ENCODE measurements around the gene MMAB.

Gene MMAB

DNA sequence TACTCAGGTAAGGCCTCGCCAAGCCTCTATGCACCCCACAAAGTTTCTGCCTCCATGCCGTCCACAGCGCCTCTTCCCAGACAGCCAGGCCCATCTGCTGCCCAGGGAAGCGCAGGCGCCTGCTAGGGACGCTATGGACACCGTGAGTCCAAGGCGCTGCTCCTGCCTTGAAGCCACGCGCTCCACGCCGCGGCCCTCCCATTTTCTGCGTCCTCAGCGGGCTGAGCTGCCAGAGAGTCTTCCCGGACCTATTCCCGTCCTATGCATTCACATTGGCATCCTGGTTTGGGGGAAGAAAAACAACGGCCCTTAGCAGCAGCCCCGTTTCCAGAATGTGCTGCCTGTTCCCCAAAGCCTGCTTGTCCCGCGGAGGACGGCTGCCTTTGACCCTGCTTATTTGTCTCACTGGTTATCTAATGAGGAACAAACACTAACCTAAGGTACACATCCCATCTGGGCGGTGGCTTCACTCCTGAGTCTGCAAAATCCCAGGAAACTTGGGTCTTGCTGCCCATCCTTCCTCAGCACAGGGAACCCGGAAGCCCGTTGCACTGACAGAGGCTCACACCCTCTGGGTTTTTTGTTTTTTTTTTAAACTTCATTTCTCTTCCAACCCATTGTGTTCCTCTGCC is 38.0 kb downstream of the MMAB start:
- DNase-seq: no peak

DNA sequence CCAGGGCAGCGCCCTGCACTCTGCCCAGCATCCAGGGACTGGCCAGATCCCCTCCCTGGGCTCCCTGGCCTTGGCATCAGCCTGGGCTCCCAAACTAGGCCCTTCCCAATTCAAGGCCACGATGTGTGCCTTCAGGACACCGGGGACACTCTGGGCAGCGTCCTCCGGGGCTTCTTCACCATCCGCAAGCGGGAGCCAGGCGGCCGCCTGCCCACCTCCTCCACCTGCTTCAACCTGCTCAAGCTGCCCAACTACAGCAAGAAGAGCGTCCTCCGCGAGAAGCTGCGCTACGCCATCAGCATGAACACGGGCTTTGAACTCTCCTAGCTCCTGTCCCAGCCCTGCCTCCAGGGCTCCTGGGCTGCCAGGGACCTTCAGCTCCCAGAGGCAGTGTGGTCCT is 38.8 kb downstream of the MMAB start:
- DNase-seq: no peak

DNA sequence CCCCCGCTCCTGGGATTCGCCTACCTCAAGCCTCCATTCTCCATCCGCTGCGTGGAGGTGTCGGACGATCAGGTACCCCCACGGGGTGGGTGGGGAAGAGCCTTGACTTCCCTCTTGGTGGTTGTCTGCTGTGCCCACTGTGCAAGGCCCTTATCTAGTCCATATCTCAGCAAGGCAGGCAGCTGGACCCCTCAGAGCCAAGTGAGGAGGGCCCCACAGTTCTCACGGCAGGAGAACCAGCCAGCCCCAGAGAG is 39.9 kb downstream of the MMAB start:
- no peak for DNase-seq

DNA sequence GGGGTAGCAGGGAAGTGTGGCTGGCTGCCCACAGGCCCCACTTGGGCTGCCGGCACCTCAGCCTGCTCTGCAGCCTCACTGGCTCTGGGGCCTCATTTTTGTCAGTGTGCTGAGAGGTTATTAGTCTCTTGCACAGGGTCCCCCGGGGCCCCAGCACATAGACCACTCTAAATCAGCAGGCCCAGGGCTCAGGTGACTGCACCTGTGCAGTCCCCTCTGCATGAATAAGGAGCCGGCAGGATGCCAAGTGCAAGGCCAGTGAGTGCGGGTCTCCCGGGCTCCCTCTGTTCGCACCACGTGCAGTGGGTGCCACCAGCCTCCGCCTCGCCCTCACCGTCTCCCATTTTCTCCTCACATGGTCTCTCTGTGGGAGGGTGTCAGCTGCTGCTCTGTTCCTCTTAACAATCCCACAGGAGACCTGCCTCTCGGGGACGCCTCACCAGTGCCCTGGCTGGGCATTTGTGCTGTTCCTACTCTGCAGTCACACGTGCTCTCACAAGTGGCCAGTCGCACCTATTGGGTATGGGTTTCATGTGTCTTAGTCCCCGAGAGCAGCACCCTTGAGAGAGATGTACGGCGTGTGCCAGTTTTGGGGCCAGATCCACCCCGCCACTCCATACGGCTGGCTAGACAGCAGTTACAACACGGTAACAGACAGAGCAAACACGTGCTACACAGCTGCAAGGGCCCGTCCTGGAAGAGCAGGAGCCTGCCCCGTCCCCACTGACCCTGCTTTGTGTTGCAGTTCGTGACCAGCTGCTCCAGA is 40.4 kb downstream of the MMAB start:
- DNase-seq: no peak

DNA sequence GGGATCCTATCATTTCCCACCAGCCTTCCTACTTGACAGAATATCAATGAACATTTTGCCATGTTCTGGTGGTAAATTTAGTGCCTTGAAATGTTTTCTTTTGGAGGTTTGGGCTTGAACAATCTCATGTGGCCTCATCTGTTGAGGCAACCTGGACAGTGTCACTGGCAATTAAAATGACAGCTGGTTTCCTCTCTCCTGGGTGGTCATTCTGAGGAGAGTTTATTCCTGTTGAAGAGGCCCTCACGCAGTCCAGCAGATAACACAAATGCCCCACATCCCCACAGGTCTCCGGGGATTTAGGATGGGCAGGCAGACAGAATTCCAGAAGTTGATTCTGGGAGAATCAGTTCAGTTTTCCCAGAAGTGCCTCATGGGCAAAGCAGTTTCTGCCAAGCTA is 41.9 kb downstream of the MMAB start:
- no peak for DNase-seq

DNA sequence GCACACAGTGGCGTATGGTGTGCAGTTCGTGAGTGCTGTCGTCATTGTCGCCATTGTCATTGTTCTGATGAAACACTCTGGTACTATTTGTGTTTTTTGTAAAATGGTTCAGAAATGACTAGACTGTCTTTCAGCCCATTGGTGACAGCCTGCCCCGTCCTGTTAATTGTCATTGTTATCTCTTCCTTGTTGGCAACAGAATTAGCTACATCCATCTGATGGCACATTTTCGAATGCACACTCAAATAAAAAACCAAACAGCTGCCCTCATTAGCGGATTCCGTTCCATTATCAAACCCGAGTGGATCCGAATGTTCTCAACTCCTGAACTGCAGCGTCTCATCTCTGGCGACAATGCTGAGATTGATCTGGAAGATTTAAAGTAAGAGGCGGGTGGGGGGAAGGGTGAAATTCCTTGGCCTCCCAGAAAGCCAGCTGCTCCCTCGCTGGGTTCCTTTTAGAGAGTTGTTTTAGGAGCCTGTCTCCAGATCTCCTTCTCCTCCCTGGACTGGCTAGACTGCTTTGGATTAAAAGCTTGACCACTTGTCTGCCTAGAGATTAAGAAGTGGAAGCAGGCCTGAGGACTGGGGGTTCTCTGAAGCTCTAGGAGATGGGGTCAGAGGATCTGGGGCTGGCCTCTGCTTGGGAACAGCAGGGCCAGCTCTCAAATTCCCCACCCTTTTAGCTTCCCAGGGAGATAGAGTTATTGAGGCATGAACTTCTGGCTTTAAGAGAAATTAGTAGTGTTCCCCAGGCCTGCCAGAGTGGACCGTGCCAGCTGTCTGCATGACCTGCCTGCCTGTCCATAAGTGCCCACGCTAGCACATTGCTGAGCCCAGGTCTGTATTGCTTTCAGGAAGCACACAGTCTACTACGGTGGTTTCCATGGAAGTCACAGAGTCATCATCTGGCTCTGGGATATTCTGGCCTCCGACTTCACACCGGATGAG is 43.3 kb downstream of the MMAB start:
- no peak for DNase-seq

DNA sequence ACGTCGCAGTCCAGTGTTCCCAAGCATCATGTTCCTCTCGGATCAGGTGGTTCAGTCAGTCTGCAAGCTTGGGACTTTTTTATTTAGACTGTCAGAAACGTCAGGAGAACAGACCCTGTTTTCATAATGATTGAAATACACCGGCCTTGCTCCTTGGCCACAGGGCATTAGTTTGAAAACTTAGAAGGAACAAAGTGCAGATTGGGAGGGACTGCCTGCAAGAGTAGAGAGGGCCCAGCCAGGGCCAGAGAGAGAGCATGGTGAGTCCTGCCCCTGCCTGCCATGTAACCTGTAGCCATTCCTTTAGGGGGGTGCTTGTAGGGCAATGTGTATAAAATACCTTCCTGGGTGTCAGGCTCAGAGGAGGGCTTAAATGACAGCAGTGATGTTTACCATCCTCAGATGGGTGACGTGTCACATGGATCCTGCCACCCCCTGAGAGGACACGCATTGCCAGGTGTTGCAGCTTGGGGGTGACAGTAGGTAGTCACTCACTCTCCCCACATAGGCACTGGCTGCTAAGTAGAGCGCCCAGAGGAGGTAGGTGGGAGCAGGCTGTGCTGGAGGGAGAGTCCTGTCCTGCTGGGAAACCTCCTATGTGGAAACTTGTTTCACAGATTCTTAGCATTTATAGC is 45.7 kb downstream of the MMAB start:
- DNase-seq: no peak

DNA sequence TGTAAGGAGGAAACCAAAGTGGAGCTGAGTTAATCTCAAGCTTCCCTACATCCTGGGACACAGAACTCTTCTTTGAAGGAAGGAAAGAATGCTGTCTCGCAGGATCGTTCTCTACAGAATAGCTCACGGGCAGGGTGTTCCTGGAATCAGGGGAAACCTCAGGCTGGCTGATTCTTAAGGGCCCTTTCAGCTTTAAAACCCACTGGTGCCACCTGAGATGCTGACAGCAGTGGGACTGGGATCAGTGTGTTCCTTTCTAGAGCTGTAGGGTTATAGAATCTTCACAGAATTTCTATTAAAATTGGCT is 48.1 kb downstream of the MMAB start:
- no peak for DNase-seq

DNA sequence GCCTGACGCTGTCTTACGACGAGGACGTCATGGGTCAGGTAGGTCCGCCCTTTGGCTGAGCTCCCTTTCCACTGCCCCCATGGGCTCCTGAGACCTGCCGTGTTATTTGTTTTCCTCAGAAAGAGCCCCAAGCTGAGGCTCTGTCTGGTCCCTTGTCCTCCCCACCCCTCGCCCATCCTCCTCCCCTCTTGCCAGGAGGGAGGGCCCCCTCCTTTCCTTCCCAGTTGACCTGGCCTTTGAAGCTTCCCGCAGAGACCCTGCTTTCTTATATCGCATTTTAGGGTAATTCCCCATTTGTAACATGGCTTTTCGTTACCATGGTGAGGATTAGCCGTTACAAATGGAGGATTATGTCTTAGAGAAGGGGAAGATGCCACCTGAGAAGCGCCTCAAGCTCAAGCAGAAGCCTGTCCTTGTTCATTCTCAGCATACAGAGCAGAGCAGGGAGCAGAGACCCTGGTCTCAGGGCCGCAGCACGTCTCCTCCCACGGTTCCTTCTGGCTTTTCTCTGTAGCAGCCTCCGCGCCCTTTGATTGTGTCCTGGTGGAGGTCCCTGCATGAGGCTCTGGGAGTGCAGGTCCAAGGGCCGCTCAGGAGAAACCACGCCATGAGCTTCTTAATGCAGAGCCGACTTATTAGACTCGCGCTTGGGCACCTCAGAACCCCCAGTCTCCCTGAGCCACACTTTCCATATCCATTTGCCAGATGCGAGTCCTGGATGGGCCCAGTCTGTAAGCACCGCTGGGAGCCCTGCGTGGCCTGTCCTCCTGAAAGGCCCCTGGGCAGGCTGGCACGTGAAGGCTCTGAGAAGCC is 48.6 kb downstream of the MMAB start:
- no peak for DNase-seq

DNA sequence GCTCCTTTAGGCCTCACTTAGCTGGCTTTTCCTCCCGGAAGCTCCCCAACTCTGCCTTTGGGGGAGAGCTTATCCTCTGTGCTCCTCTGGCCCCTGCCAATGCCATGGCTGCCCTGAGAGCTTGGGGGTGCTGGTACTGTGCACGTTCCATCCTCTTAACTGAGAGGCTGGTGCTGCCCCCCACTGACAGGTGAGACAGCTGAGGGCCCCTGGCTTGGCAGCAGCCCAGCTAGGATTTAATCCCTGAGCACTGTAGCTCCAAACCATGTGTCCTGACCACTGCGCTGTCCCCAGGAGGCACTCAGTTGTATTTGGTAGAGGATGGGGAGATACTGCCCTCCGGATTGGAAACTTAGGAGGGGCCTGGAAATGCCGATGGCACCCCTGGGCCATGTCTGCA is 49.8 kb downstream of the MMAB start:
- DNase-seq: no peak

DNA sequence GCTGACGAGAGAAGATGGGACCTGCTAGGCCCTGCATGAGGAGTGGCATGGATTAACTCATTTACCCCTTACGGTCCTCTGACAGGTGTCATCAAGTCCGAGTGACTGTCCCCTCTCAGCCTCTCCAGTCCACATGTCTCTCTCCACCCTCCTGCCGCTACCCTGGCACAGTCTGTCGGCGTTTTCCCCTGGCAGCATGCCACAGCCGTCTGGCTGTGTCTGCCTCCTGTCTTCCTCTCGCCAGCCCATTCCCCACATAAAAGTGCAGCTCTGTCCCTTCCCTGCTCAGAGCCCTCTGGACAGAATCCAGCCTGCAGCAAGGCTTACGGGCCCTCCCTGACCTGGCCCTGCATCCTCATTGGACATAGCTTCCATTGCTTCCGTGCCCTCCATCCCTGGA is 50.2 kb downstream of the MMAB start:
- DNase-seq: no peak

DNA sequence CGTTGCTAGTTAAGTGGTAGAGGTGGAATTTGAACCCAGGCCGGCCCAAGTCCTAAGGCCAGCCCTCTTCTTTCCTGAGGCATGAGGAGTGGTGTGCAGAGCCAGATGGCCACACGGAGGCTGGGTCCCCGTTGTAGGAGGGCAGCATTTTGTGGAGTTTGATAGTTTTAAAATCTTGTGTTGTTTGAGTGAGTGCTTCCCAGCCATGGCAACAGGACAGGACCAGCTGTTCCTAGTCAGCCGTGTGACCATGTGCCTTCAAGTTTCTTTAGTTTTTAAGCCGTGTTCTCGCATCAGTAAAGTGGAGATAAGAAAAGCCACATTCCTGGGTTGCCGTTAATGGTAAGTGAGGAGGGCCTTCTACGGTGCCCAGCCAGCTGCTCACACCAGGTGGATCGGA is 51.5 kb downstream of the MMAB start:
- no peak for DNase-seq

DNA sequence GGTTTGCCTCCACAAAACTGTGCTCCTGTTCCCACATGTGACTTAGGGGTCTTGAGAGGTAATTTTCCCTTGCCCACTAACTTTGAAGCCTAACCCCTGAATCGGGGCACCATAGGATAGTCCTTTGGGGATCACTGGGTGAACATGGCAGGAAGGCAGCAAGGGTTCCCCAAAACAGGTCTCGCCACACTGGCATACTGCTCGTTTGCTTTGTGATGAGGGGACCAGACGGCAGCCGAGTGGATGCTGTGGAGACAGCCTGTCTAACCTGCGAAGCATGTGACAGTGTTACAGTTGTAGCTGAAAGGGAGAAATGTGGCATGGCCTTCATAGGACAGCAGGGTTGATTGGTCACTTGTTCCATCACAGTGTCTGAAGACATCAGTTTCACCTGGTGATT is 53.5 kb downstream of the MMAB start:
- DNase-seq: no peak

DNA sequence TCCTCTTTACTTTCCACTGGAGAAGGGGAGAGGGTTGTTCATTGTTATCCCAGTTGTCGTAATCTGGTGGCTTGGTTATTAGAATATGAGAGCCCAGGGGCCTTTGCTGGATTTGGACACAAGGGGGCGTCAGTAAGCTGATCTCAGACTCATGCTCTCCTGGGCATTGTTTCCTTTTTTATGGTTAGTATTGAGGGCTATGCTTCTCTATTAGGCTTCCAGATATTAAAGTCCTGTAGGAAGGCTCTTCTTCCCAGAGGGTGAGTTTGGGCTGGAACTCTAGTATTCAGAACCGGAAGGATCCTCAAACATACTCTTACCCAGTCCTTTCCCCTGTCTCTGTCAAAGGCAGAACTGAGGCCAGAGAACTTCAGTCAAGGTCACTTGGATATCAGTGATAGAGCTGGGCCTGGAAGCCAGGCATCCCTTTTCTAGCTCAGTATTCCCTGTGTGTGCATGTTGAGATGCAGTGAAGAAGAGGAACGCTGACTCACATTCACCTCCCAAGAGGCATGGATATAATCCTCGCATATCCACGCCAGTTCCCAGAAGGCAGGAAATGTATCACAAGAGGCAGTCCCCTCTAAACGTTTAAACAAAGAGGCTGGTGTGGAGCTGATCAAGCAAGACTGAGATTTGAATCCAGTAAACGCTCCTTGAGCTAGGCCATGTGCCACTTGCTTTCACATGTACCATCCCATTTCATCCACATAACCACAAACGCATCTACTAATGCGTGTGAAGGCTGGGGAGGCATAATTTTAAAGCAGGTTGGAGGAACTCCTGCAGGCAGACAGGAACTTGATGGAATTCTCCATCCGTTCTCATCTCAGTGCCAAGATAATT is 54.3 kb downstream of the MMAB start:
- no peak for DNase-seq

DNA sequence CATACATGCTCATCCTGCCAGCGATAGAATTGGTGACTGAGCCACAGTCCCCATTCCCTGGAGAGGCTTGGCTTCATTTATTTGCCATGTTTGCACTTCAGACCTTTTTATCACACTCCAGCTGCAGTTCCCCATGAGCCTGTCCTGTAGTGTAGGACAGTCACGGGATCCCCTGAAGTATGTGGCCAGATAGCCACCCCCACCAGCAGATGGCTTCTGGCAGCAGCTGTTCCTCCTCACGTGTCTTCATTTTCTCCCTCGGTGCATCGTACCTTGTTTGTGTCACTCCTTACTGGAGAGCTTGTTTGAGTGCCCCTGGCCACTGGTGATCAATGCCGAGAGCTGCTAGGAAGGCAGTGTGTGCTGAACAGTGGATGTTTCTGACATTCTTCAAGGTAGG is 55.7 kb downstream of the MMAB start:
- no peak for DNase-seq

DNA sequence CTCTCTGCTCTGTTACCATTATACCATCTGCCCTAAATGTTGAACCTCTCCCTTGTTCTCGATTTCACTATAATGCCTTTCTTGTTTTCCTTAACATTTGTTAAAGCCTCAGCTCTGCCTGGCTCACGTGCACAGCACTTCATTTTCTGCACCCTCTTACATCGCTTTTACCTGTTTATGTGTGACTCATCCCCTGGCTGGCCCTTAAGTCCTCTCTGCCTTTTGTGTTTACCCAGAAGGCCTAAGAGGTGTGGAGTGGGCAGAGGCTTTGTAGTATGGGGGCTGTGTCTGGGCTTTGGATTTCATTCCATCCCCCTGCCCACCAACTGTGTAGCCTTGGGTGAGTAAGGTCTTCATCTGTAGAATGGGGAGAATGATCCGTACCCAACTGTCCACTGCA is 59.3 kb downstream of the MMAB start:
- DNase-seq: no peak

DNA sequence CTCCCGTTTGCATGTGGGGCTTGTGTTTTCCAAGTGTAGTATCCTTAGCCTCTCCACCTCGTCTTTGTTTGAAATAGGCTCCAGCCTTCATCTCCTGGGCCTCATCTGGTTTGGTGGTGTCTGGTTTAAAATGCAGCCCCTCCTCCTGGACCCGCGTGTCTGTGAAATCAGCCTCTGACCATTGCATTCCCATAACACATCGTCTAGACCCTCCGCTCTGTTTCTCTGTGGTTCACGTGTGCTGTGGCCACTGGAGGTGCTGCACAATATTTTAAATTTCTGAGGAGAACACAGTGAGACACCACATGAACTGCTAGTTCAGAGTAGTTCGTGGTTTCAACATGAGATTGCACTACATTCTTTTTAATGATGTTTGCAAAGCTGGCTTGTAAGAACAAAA is 60.3 kb downstream of the MMAB start:
- no peak for DNase-seq

DNA sequence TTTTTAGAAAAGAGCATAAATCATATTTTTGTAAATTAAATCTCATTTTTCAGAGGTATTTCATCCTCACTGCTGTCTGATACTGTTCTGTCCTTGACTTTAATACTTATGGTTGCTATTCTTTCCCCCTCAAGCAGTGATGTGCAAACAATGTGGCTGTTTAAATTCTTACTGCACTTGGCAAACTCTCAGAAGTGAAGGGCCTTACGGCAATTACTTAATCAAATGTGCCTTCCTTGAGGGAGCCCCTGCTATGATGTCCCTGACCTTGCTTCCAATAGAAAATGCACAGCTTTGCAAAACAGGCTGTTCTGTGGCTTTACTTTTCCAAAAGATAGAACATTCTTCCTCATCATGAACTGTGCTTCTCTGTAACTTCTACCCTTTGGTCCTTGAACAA is 60.7 kb downstream of the MMAB start:
- DNase-seq: no peak

DNA sequence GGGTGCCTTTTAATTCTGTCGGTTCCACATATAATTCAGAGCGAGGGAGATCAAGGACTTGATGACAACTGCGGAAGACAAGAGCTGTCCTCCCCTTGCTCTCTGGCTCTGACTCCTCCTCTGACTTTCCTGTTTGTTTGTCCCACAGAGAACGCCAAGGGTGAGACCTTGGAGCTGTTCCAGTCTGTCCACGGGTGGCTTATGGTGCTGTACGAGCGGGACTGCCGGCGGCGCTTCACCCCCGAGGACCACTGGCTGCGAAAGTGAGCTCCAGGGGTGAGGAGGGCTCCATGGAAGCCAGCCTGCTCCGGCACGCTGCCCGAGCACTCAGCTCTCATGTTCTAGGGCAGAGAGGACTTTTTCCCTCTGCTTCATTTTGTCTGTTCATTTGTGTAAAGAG is 63.1 kb downstream of the MMAB start:
- DNase-seq: no peak

DNA sequence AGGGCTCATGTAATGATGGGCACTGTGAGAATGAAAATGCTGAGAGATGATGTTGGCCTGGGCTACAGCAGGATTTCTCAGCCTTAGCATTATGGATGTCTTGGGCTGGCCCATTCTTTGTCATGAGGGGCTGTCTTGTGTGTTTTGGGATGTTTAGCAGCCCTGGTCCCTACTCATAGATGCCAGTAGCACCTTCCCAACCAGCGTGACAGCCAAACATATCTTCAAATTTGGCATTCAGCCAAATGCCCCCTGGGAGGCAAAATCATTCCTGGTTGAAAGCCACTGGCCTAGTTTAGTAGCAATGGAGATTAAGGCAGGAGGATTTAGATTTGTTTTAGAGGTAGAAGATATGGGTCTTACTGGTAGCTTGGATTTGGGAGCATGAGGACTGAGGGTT is 69.2 kb downstream of the MMAB start:
- no peak for DNase-seq

All from NCI-H446 treated with DMSO at 0.1 percent for 48 hours (cell line).